T-helper 22 cell (primary cell): Measurements from ENCODE around the gene CD5L.

Source experiments
- DNase-seq: peaks from one replicate; pipeline ENCODE4 v3.0.0-alpha.2; 2020; ENCODE audit warnings: low read depth

CD5L gene

DNA sequence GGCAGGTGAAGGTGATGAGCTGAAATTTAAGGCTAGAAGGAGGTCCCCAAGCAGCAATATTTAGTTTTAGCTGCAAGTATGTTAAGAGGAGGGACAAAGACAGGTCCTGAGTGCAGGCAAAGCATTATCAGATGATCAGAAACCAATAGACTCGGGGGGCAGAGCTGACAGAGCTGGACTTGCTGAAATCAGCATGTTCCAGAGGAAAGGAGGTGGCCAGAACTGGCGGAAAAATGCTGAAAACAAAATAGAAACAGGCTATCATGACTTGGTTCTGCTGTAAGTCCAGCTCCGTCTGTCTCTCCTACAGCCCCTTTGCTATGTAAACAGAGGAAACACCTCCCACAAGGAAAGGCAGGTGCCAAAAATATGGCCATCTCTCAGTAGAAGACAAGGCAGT, at the start of gene CD5L:
Gene CD5L, minus strand, starts transcription at position 101 of the 400 bp plus-strand sequence. CDS start 107 bp downstream, outside the sequence.
- DNase-seq, result no peak

DNA sequence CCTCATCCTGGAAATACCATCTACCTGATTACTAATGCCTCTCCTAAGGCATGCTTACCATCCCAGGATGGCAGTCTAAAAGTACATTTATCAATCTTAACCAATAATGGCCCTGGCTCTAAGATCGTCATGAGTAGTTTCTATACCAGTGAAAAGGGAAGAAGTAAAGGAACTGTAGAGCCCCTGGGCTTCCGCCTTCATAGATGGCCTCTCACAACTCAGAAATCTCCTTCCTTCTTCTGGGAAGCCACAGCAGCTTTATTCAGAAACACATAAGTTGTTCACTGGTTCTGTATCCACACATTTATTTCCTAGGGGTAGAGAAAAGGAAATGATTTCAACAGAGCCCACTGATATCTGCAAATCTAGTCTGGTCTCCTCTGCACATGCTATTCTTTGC, 41.0 kb upstream of the CD5L start:
- DNase-seq, result no peak

DNA sequence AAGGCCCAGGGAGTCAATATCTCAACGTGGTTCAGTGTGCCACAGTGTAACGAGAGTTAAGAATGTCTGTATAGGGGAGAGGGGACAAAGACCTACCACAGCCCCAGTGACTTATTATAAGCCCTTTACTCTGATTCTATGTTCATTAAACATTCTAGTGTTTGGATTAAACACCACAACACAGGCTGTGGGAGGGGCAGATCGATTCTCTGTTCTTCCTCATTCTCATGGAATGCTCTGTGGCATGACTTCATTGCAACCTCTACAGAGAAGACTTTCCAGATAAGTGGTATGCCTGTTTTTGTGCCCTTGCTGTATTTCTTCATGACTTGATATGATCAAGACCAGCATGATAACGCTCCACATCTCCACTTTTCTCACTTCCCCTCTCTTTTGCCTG, 39.0 kb upstream of the CD5L start:
- no peak for DNase-seq

DNA sequence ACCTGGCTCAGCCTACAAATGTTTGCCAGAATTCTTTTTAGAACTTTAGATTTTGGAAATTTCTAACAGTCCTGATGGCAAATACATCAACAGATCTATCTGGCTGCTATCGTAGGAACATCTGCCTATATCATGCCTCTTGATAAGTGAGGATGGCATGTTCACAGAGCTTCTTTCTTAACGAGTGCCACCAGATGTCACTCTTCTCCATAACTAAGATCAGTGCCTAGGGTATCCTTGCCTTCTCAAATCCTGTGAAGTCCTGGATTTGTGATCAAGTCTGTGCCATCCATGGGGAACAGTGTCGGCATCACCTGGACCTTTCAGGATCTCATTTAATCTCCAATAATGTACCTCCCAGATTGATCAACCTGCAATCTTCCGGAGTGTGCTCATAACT, 36.5 kb upstream of the CD5L start:
- DNase-seq, result no peak

DNA sequence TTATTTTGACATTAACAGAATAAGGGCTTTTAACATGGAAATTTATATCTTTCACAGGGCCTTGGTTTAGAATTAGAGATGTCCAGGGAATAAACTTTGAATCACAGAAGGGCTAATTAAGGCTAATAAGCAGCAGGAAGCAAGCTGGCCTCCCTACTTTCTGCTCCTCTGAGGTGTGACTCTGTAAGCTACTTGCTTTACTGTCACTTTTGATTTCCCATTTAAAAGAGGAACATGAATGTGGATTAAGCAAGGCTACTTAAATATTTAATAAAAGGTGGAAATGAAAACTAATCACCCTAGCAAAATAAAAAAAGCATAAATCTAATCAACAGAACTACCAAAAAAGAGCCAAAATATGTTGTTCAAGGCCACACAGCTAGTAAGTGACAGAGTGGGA, 28.9 kb upstream of the CD5L start:
- DNase-seq, result no peak

DNA sequence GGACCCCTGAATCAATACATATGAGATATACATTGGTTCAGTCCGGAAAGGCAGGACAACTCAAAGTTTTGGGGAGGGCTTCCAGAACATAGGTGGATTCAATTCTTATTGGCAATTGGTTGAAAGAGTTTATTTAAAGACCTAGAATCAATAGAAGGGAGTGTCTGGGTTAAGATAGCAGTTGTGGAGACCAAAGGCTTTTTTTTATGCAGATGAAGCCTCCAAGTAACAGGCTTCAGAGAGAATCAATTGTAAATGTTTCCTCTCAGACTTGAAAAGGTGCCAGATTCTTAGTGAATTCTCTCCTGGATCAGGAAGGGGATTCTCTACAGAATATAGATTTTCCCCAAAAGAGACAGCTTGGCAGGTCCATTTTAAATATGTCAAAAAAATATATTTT, 27.0 kb upstream of the CD5L start:
- DNase-seq, result no peak

DNA sequence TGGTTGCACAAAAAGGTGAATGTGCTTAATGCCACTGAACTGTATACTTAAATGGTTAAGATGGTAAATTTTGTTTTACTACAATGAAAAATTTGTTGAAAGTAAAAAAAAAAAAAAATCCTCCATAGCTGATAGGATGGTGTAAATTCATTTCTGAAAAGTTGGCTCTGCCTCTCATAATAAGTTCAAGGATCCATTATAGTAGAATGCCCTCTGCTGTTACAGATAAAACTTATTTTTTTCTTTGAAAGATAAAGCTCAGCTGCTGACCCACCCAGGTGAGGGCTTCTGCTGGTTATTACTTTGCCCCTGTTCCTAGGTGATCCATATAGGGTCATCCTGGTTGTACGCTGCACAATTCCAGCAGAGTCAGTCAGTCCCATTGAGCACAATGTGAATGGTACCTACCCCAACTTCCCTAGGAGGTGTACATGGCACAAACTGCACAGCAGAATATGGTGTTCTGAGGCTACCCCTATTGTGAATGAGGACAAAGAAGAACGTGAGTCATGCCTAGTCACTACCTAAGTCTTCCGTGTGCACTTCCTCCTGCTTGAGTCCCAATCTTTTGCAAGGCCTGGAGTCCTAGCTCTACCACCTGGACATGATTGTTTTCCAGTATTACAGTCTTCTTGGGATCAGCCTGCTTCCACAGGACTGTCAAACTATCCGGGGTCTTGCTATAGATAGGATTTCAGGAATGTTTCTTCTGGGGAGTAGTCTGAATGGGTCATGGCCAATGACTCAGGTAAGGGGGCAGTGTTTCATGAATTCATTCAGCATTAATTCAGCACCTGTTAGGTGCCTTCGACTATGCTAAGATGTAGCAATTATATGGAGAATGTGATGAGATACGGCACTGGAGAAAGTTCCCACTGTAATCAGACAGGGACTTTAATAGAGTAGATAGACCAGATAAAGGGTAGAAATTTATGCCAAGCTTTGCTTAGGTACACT, 20.8 kb upstream of the CD5L start:
- no peak for DNase-seq

DNA sequence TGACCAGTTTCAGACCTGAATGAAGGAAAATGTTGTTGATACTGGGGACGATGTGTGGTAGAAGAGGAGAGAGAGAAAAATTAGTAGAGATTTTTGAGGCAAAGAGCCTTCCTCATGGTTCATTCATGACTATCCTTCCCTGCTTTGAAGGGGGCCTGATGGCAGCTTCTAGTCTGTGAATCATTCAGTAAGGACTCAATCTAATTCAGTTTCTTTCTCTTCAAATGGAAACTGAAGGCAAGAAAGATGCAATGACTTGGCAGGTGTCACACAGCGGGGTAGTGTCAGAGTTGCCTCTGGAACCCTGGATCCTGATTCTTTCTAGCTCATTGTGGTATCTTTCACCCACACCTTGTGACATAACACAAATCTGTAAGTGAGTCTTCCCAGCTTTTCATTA, 14.9 kb upstream of the CD5L start:
- no peak for DNase-seq

DNA sequence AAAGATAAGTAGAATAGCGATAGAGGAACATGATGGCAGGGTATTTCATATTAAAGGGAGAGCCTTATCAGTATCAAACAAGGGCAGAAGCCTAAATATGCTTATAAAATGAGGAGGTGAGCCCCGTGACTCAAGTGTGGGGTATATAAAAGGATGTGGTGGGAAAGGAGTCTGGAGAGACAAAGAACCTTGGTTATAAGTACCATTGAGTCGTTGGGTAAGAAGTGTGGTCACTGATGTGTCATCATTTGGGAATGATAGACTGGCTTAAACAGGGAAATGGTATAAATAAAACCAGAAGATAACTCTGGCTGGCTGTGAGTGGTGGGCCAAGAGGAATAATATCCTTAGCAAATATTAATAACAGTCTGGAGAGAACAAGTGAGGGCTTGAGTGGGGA, 10.9 kb upstream of the CD5L start:
- no peak for DNase-seq

DNA sequence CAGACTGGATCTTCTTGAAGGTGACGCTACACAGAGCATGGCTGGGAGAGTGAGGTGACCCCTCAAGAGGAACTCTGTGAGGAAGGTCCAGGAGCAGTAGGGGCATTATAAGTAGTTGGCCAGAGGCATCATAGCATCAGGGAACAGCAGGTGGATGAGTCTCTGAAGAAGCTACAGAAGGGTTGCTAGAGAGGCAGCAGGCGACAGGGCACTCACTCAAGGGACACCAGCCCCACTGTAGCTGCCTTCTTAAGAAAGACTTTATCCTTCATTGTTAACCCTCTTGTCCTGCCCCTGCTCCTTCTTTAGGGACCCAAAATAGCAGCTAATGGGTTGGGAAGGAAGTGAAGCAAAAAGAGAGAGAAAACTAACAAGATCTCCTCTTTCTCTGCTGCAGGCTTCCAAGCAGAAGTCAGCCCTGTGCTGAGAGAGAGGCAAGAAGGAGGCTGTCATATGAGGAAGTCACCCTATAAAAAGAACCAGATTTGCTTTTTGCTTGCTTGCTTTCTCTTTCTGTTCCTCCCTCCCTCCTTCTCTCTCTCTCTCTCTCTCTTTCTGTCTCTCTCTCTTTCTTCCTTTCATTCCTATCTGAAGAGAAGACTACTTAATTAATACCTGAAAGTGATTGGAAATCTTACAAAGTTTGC, 7.7 kb upstream of the CD5L start:
- DNase-seq, result no peak

DNA sequence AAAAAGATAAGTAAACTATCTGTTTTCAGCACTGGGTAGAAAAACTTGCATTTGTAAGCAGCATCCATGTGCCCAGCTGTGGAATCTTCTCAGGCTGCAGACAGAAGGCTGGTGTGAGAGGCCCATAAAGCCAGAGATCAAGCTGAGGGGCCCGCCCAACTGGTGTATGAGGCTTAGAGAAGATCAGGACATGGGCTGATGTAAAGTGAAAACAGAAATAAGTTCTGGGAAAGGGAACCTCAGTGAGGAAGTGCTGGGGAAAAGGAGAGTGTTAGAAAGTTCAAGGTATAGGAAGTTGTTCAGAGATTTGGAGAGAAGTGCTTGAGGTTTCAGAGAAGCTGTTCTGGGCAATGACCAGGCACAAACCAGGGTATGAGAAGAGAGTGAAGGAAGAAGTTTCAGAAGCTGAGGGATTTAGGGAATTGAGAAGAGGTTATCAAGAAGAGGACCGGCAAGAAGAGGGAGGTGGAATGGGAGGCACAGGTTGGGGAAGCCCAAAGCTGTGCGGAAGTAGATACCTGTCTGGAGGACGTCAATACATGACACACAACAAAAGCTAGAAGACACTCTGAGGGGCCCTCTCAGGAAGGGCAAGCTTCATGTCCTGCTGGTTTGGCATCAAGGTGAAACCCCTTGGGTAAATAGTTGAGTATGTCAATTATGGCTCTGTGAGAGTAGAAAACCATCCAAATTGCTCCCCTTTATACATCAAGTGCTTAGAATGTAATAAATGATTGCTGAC, 2.7 kb upstream of the CD5L start:
- DNase-seq, result no peak

DNA sequence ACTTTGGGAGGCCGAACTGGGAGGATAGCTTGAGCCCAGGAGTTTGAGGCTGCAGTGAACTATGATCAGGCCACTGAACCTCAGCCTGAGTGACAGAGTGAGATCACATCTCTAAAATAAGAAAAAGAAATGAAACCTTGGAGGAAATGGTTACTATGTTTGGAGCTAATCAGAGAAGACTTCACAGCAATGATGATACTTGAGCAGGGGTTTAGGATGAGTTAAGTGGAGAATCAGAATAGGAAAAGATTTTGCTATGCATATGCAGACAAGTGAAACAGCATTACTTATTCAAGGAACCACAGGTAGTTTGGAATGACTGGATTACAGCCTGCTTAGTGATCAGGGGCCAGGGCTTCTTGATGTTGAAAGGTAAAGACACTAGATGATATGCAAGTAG, 1.3 kb upstream of the CD5L start:
- no peak for DNase-seq

DNA sequence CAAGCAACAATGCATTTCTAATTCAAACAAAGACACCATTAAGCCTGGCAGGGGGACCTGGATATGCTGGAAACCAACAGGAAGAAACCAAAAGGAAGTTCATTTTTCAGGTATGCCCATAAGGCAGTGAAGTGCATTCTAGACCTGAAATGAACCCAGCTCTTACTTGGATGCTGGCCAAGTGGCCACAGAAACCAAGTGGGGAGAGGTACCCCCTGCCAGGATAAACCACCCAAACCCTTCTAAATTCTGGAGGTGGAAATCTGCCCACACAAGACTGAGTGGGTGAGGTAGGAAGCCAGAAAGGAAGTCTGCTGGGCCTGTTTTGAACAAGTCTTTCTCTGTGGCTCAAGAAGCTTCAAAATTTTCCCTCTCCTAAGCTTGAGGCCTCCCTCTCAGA, 2.6 kb downstream of the CD5L start:
- DNase-seq, result no peak

DNA sequence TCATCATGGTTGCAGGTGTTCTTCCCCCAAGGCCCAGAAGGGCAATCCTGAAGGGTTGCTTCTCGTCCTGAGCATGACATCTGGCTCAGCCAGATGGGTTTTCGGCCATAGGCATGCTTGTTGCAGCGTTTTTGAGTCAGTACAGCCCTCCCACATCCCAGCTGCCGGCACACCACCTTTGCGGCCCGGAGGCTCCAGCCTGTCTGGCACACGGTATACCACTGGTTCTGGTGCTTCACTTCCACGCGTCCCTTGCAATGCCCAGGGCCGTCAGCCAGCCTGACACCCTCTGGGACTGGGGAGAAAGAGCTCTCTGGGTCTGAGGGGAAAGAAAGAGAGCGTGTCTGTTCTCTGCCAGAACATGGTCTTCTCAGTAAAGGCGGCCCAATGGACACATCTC, 7.2 kb downstream of the CD5L start:
- DNase-seq, result no peak

DNA sequence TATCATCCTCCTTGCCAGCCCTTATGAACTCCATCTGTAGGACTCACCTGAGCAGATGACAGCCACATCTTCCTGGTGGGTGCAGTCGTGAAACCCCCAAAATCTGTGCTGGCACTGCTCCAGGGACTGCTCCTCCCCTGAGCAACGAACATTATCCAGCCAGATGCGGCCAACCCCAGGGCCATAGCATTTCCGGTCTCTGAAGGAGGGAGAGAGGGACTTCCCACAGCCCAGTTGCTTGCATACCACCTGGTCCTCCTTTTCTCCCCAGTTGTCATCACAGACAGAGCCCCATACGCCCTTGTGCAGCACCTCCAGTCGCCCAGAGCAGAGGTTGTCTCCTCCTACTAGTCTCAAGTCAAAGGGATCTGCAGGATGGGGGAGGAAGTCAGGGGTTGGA, 8.5 kb downstream of the CD5L start:
- no peak for DNase-seq

DNA sequence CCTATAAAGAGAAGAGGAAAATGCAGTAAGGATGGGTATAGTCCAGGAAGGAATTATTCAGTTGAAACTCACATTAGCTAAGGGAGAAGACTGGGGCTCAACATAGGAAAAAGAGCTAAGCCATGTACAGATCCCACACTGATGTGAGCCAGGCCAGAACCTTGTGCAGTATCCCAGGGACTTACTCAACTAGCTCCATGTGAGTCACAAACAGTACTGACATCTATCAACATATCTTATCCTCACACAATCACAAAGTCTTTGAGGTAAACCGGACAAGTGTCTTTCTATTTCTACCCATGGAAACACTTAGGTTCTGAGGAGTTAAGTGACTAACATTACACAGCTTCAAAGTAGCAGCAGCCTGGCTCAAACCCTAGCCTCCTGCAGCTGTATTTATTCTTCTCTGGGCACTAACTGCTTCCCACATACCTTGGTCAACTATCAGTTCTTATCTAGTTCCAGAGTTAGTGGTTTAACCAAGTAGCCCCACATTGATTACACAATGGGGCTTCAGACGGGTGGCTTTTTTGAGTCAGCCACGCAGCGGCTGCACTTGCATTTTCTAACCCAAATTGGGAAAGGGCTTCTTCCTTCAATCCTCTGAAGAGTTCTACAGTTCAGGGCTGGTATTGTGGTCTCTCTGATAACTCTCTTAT, 9.5 kb downstream of the CD5L start:
- no peak for DNase-seq

DNA sequence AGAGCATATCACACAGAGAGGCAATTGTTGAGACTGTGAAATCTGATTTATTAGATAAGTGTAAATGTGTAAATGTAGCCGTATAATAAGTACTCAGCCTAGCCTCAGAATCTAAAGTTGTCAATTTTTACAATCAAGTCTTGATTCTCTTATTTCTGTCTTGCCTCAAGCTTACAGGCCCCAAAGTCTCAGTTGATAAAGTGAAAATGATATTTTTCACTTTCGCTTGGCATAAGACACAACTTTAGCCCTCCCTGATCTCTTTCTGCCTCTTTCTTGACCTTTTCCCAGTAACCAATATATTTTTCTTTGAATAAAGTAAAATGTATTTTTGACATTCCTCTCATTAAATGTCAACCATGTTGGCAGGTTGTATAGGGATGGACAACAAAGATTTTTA, 10.7 kb downstream of the CD5L start:
- no peak for DNase-seq

DNA sequence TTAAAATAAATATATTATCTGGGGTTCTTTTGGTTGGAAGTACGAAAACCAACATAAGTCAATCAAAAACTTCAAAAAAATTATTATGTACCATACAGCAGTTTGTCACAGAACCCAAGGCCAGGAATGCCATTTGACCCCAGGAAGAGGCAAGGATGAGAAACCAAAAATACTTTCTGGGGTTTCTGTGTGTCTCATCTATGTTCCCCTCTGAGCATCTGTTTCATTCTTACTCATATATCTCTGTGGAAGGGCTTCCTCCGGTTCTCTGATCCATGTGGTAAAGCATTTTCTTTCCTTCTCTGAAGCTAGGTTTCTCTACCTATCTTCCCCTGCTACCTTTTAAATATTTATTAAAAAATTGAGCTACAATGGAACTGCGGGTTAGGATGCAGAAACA, 11.9 kb downstream of the CD5L start:
- no peak for DNase-seq

DNA sequence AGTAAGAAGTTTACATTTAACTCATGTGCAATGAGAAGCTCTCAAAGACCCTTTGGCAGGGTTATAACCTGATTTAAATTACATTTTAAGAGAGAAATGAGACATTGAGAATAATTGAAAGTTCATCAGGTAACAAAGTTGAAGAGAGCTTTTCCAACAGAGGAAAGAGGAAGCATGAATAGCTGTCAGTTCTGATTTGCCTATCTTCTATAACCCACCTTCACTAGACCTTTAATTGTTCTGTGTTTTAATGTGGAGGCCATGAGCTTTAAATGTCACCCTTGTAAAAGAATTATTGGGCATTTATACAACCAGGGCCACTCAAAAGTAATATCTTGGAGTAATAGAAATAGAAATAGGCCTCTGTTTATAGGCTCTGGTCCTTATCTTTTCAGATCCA, 12.4 kb downstream of the CD5L start:
- no peak for DNase-seq

DNA sequence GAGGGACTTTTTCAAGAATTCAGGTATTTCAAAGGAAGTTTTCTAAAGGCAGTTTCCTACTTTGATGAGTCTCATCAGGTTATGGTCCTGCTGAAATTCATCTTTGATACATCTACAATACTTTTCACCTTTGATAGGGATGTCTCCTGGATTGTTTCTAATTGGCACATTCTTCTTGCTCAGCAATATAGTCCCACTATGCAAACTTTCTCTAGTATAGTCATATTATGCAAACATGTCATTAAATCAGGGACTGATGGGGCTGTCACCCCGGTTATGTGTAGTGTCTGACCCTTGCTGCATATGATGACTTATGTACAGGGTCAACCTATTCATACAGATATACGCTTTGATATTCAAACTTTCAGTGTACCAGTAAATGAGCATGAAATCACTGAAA, 21.3 kb downstream of the CD5L start:
- DNase-seq, result no peak

DNA sequence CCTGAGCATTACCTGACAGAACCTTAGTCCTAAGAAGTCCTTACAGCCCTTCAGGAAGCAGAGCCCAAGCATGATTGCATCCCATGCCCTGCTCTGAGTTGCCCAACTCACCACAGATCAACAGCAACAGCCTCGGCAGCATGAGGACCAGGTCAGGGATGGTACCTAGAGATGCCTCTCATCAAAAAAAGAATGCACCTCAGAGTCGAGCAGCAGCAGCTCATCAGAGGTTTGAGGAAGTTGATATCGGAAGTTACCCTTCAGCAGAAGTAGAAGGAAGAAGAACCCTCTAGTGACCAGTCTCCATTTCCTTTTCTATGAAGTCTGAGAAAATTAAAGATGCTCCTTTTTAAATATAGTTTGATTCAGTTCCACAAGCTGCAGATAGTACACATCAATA, 21.7 kb downstream of the CD5L start, which contains the start of gene FCRL1:
Gene FCRL1, minus strand, starts transcription at position 225 of the 400 bp plus-strand sequence. Its CDS starts 83 bp downstream, at position 142.
- no peak for DNase-seq

DNA sequence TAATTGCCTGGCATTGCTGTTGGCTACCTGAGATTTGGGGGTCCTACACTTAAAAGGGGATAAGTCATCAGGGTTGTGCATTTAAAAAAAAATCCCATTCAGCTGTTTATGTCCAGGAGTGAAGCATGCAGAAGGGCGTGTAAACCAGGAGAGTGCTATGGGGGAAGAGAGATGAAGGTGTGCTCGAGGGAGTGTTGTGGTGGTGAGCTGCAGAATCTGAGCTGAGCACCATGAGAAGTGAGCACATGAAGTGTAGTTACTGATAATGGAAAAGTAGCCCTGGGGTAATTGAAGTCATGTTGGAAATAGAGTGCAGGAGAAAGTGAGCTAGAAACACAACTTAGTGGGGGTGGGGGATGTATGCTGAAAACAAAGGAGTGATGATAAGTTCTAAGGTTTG, 22.4 kb downstream of the CD5L start:
- DNase-seq, result no peak
